Vagina (tissue), 2 donors: ENCODE results near the gene PRR5L. TPM values are rescaled to one million over a fixed set of nuclear protein-coding genes. Genes with fewer than 3 reads are reported as not detected.

ENCODE experiments used
- DNase-seq, 2 donors: peaks; one replicate each; pipeline ENCODE4 v3.0.0-alpha.2; 2017; ENCODE audit errors: extremely low spot score in 2 of 2
- H3K27ac ChIP-seq: fragments of 200-600 bp; sonication (generic); one replicate; pipeline ENCODE4 v1.5.1; 2019
- H3K27me3 ChIP-seq: fragments of 200-600 bp; sonication (generic); one replicate; pipeline ENCODE4 v1.5.1; 2019
- H3K36me3 ChIP-seq, 2 donors: fragments of 200-600 bp; sonication (generic); one replicate each; pipeline ENCODE4 v1.5.1; 2017 to 2019
- H3K4me1 ChIP-seq: fragments of 200-600 bp; sonication (generic); one replicate; pipeline ENCODE4 v1.5.1; 2019
- H3K4me3 ChIP-seq, 2 donors: fragments of 200-600 bp; sonication (generic); 1 replicate in 1 of 2; 2 replicates in 1 of 2; pipeline ENCODE4 v1.5.1; 2016 to 2019
- H3K9me3 ChIP-seq: fragments of 200-600 bp; sonication (generic); one replicate; pipeline ENCODE4 v1.5.1; 2019
- CTCF ChIP-seq, 3 experiments: fragments of 450-650 bp in 2 of 3; fragments of 200-600 bp in 1 of 3; sonication (generic) in 1 of 3; IDR thresholded peaks; one replicate each; pipeline ENCODE4 v1.5.1; 2017 to 2019; ENCODE audit warnings: antibody characterized with exemption in 3 of 3, mild to moderate bottlenecking in 2 of 3, moderate library complexity in 2 of 3
- POLR2A ChIP-seq, 2 donors: fragments of 450-650 bp; IDR thresholded peaks; one replicate each; pipeline ENCODE4 v1.6.1; 2017; ENCODE audit warnings: antibody characterized with exemption in 2 of 2, mild to moderate bottlenecking in 2 of 2, moderate library complexity in 2 of 2
- POLR2AphosphoS5 ChIP-seq, 2 donors: sonication (generic); formaldehyde crosslinking; IDR thresholded peaks; one replicate each; pipeline ENCODE4 v1.9.0; 2017; ENCODE audit warnings: antibody characterized with exemption in 2 of 2, mild to moderate bottlenecking in 2 of 2, low read depth in 1 of 2; ENCODE audit not compliant: insufficient read depth in 1 of 2
- intact Hi-C: fragments of 100-400 bp; cut with DNase I; formaldehyde crosslinking; loops from one replicate; pipeline ENCODE4 v1.15.1; 2023
- total RNA-seq: library from RNA; depleted of rRNA; stranded (reverse); fragments of >200 nt; gene quantifications from one replicate; pipeline ENCODE4 v1.2.3, GENCODE V29; 2016

The PRR5L gene
- total RNA-seq, 1 donor from 2014 or later: 27.5 TPM

- no peak for DNase-seq
- intact Hi-C loops: loop anchor here (10.0 kb wide), 1 partner anchor 454 kb away; no protein-coding TSS in a partner anchor
- H3K36me3 ChIP-seq: peaks cover 0 to 28% of the 10 kb centered on the region in 2 donors
- no peaks in the 10 kb centered on the region for H3K9me3 ChIP-seq
- no peak for TF ChIP-seq CTCF (IDR thresholded peaks at IDR 0.05)
- TF ChIP-seq POLR2A (IDR thresholded peaks at IDR 0.05): no peak
- TF ChIP-seq POLR2AphosphoS5 (IDR thresholded peaks at IDR 0.05; ENCODE audit: insufficient read depth in 1 of 2, low read depth in 1 of 2): no peak
- H3K4me3 ChIP-seq: no peak overlapping the region
- no peak overlapping the region for H3K27ac ChIP-seq
- H3K4me1 ChIP-seq: no peaks in the 10 kb centered on the region
- H3K27me3 ChIP-seq: no peaks in the 10 kb centered on the region
Observed at GRCh38 chr11:36268337-36268985, 27.6 kb upstream of the PRR5L start.

- intact Hi-C loops: no loop called here
- TF ChIP-seq CTCF (IDR thresholded peaks at IDR 0.05): no peak
- no peak for TF ChIP-seq POLR2A (IDR thresholded peaks at IDR 0.05)
- no peak for TF ChIP-seq POLR2AphosphoS5 (IDR thresholded peaks at IDR 0.05; ENCODE audit: insufficient read depth in 1 of 2, low read depth in 1 of 2)
- peaks cover 0 to 44% of the 10 kb centered on the region in 2 donors for H3K36me3 ChIP-seq
Observed at GRCh38 chr11:36270701-36271100, 25.4 kb upstream of the PRR5L start.

GRCh38 chr11:36271794-36272407 lies 24.2 kb upstream of the PRR5L start:
- Histone ChIP-seq H3K27me3 (no peaks in the 10 kb centered on the region), H3K4me1 (no peaks in the 10 kb centered on the region), H3K27ac (no peak overlapping the region), H3K36me3 (peaks cover 0 to 51% of the 10 kb centered on the region in 2 donors), H3K9me3 (no peaks in the 10 kb centered on the region), H3K4me3 (no peak overlapping the region)
- DNase-seq: no peak
- TF ChIP-seq POLR2A (IDR thresholded peaks at IDR 0.05): no peak
- TF ChIP-seq CTCF (IDR thresholded peaks at IDR 0.05): no peak
- TF ChIP-seq POLR2AphosphoS5 (IDR thresholded peaks at IDR 0.05; ENCODE audit: insufficient read depth in 1 of 2, low read depth in 1 of 2): no peak
- intact Hi-C loops: no loop called here

More at GRCh38 chr11:36270701-36271100, 25.4 kb upstream of the PRR5L start:
- H3K4me1 ChIP-seq: no peaks in the 10 kb centered on the region
- no peak overlapping the region for H3K27ac ChIP-seq
- DNase-seq: no peak
- H3K9me3 ChIP-seq: no peaks in the 10 kb centered on the region
- no peak overlapping the region for H3K4me3 ChIP-seq
- no peaks in the 10 kb centered on the region for H3K27me3 ChIP-seq

GRCh38 chr11:36273110-36273509 lies 23.0 kb upstream of the PRR5L start:
- no peak overlapping the region for H3K27ac ChIP-seq
- peaks cover 0 to 51% of the 10 kb centered on the region in 2 donors for H3K36me3 ChIP-seq
- intact Hi-C loops: no loop called here
- DNase-seq: no peak
- no peak for TF ChIP-seq POLR2A (IDR thresholded peaks at IDR 0.05)
- TF ChIP-seq CTCF (IDR thresholded peaks at IDR 0.05): no peak
- no peak for TF ChIP-seq POLR2AphosphoS5 (IDR thresholded peaks at IDR 0.05; ENCODE audit: insufficient read depth in 1 of 2, low read depth in 1 of 2)
- H3K4me3 ChIP-seq: no peak overlapping the region
- no peaks in the 10 kb centered on the region for H3K4me1 ChIP-seq
- H3K9me3 ChIP-seq: no peaks in the 10 kb centered on the region
- H3K27me3 ChIP-seq: no peaks in the 10 kb centered on the region

- no peaks in the 10 kb centered on the region for H3K4me1 ChIP-seq
- H3K9me3 ChIP-seq: no peaks in the 10 kb centered on the region
- H3K36me3 ChIP-seq: peaks cover 0 to 56% of the 10 kb centered on the region in 2 donors
- no peak overlapping the region for H3K27ac ChIP-seq
- no peak overlapping the region for H3K4me3 ChIP-seq
- no peak for DNase-seq
- no peaks in the 10 kb centered on the region for H3K27me3 ChIP-seq
- TF ChIP-seq POLR2A (IDR thresholded peaks at IDR 0.05): no peak
- no peak for TF ChIP-seq POLR2AphosphoS5 (IDR thresholded peaks at IDR 0.05; ENCODE audit: insufficient read depth in 1 of 2, low read depth in 1 of 2)
- TF ChIP-seq CTCF (IDR thresholded peaks at IDR 0.05): no peak
- intact Hi-C loops: no loop called here
Observed at GRCh38 chr11:36274414-36274813, 21.7 kb upstream of the PRR5L start.
